CD1c-positive myeloid dendritic cell (primary cell): Measurements from ENCODE around the gene CDC42EP5.
A peak's percentile ranks its signal among the peaks of the same experiment; 100 is the strongest.

Experiments used
- DNase-seq: peaks from one replicate; pipeline ENCODE4 v3.0.0-alpha.2; 2016; ENCODE audit errors: extremely low spot score

The CDC42EP5 gene

GRCh38 chr19:54462655-54463530 is 10.2 kb downstream of the CDC42EP5 start:
- DNase-seq, result peak; percentile 85

DNA sequence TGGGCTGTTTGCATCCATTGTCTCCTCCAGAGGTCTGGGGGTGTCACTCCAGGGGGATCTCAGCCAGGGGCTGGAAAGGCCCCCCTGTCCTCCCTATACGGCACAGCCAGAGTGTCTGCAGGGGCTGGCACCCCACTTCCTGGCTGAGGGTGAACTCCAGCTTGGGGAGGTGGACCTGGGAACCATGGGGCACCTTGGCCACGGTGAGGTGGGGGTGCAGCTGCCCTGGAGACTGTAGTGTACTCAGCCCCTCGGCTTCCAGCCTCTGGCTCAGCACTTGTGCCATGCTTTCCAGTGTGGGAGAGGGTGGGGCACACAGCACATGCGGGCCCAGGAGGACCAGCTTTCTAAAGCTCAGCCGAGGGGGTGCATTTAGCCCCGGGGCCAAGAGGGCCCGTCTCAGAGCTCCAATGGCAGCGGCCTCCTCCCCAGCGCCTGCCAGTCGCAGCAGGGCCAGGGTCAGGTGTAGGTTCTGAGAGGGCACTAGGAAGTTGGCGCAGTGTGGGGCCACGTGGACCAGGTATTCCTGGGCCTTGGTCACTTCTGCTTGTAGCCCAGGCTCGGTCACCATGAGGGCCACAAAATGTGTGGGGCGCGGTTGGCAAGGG is 10.9 kb downstream of the CDC42EP5 start:
- DNase-seq, result no peak

- DNase-seq, result no peak
Measured at GRCh38 chr19:54461613-54462012, 11.5 kb downstream of the CDC42EP5 start.

GRCh38 chr19:54461210-54461609 is 11.9 kb downstream of the CDC42EP5 start:
- no peak for DNase-seq

DNA sequence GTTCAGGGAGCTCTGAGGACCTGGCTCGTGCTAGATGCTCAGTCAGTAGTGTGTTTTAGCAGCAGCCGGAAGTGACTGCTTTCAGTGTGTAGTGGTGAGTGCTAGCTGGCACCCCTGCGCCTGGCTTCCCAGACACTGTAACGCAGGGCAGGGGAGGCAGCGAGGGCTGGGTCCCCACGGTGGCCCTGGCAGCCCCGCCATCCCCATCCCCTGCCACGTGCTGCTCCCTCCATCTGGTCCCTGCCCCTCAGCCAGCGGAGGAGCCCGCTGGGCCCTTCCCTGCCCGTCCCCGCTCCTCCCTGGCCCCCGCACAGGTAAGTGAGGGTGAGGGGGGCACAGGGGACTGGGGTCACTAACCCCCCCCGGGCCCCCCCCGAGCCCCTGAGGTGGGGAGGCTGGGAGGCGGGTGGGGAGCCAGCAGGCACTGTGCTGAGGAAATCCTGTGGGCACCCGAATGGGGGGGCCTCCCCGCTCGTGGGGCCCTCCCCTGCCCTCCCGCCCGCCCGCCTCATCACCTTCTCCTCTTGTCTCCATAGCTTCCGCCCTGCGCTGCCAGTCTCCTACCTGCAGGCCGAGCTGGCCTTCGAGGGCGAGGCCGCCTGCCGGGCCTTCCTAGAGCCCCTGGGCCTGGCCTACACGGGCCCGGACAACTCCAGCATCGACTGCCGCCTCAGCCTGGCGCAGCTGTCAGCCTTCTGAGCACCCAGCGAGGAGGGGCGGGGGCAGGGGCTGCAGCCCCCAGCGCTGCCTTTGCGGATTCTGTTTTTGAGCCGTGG is 12.7 kb downstream of the CDC42EP5 start:
- no peak for DNase-seq

DNA sequence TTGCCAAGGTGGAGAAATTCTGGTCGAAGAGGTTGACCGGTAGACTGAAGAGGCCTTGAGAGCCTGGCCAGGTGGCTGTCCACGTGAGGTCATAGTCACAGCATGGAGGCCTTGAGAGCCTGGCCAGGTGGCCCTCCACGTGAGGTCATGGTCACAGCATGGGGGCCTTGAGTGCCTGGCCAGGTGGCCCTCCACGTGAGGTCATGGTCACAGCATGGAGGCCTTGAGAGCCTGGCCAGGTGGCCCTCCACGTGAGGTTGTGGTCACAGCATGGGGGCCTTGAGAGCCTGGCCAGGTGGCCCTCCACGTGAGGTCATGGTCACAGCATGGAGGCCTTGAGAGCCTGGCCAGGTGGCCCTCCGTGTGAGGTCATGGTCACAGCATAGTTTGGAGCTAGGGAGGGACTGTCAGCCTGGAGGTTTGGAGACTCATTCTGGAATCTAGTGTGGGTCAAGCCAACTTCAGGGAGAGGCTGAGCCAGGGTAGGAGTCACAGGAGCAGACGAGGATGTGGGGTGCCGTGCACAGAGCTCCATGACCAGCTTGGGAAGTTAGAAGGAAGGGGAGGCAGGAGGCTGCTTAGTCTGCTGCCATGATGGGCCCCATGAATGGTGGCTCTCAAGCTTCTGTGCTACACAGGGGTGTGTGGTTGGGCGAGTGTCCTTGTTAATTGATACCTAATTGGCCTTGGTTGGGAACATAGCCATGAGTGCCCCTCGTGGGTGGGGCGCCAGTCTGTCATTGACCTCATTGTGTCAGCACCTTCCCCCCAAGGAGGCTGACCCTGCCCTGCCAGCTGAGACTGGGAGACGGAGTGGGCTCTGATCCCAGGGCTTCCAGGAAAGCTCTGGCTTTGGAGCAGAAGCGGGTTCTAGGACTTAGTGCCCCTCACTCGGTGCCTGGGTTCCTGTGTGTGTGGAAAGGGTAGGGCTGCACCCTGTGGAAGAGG is 13.5 kb downstream of the CDC42EP5 start:
- no peak for DNase-seq

DNA sequence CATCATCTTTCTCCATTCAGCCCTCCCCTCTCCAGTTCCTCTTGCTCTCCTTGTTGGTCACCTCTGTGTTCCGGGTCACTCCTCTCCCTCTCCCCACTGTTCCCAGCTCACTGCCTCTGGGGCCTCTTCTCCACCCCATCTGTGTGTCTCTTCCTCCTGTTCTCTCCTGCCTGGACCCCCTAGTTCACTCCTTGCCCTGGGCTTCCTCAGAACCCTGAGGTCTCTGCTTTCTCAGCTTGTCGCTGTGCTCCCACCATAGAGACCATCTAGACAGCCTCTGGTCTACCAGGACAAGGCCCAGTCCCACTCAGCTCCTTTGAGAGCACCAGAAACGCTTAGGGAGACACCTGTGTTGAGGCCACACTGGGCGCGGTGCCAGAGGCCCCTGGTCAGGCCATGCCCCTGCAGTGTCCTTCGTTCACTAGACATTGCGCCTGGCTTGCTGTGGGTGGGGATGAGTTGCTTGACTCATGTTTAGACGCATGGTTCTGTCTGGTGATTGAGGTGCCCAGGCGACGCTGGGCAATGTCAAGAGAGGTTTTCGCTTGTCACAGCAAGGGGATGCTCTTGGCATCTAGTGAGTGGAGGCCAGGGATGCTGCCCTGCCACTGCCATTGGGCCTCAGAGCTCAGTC is 14.3 kb downstream of the CDC42EP5 start:
- DNase-seq, result no peak

GRCh38 chr19:54457773-54458647 is 15.1 kb downstream of the CDC42EP5 start:
- DNase-seq, result no peak

DNA sequence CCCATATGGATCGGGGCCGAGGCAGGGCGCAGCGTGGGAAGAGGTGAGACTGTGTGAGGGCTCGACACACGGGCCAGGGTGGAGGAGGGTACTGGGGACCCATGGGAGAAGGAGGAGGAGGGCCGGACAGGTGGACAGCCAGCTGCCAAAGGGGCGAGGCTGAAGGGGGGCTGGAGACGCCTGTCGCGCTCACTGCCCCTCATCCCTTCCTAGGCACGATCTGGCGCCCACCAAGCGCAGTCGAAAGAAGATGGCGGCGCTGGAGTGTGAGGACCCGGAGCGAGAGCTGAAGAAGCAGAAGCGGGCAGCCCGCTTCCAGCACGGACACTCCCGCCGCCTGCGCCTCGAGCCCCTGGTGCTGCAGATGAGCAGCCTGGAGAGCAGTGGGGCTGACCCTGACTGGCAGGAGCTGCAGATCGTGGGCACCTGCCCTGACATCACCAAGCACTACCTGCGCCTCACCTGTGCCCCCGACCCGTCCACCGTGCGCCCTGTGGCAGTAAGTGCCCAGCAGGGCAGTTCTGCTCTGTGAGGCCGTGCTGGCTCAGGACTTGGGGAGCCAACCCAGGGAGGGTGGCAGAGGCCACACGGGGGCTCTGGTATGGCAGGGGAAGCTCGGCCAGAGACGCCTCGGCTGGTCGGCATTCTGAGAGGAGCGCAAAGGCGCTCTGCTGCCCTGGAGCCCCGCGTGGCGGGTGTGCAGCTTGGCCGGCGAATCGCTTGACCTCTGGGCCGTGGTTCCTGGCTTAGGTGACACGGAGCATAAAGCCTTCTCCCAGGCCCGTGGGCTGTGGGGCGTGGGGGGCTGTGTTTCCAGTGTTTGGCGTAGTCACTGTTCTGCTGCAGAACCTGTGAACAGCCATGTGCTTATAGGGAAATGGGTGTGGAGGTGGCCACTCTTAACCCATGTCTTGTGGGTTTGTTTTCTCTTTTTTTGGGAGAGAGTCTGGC is 16.4 kb downstream of the CDC42EP5 start:
- DNase-seq, result no peak

DNA sequence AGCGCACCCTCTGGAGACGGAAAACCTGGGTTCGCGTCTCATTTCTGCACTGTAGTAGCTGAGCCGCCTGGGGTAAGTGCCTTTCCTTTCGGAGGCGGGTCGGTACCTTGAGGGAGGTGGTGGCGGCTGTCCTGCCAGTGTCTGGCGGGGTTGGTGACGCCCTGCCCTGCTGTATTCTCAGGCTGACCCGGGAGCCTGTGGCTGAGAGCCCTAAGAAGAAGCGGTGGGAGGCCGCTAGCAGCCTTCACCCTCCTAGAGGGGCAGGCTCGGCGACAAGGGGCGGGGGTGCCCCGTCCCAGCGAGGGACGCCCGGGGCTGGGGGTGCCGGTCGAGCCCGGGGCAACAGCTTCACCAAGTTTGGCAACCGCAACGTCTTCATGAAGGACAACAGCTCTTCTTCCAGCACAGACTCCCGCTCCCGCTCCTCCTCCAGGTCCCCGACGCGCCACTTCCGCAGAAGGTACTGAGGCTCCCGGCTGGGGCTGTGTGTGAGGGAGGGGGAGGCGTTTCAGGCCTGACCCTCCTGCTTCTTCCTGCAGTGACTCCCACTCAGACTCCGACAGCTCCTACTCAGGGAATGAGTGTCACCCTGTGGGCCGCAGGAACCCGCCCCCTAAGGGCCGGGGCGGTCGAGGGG is 17.2 kb downstream of the CDC42EP5 start:
- DNase-seq, result no peak

GRCh38 chr19:54454781-54455675 is 18.1 kb downstream of the CDC42EP5 start:
- no peak for DNase-seq

DNA sequence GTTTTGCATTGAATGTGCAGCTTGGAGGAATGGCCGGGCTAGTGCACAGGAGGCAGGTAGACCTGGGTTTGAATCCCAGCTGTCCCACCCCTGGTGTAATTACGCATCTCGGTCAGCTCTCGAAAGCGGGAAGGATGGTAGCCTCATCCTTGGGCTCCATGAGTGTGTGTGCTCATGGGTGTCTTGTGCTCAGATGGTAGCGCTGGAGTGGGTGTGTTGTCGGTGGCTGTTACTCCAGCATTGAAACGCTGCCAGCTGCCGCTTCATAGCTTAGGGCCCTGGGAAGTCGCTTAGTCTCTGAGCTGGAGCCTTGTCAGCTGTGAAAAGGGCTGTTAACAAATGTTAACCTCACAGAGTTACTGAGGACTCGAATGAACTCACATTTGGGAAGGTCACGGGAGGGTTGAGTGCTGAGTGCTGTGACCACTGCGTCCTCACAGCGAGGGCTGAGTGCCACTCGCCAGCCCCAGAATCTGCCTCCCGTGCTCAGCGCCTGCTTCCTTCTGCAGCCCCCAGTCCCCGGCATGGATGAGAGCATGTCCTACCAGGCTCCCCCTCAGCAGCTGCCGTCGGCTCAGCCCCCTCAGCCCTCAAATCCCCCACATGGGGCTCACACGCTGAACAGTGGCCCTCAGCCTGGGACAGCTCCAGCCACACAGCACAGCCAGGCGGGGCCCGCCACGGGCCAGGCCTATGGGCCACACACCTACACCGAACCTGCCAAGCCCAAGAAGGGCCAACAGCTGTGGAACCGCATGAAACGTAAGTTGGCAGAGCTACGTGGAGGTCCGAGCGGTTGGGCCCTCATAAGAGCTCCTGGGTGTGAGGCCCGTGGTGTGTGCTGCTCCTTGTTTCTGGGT is 18.9 kb downstream of the CDC42EP5 start:
- no peak for DNase-seq

DNA sequence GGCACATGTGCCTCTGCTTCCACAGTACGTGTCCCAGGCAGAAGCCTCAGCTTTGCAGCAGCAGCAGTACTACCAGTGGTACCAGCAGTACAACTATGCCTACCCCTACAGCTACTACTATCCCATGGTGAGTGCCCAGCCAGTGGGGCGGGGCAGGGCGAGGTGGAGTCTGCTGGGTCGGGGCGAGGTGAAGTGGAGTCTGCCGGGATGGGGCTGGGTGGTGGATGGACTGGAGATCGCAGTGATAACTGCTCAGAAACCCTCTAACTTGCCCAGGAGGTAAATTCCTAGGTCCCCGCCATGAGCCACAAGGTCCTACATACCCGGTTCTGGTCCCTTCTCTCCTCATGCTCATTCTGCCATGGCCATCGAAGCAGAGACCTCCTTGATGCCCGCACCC is 20.5 kb downstream of the CDC42EP5 start:
- DNase-seq, result no peak

GRCh38 chr19:54451997-54452396 is 21.1 kb downstream of the CDC42EP5 start:
- DNase-seq, result no peak

DNA sequence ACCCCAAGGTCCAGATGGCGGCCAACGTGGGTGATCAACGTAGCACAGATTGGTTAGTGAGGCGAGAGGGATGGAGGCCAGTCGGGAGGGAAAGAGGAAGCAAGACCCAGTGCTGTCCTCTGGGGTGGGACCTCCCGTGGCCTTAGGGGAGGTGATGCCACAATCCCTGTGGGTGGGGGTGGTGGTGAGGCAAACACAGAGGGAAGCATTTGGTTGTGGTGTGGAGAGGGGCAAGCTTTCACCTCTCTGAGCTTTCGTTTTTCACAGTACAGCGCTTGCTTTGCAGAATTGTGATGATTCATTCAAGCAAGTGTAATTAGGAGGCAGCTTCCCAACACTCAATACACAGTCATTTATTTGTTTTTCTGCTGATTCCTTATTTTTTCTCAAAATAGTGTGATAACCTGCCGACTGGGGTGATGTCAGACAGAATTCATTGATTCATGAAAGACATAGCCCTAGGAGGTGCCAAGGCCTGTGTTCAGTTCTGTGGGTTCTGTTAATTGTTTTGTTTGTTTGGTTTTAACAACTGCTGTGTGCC is 21.7 kb downstream of the CDC42EP5 start:
- DNase-seq, result peak; percentile 86

DNA sequence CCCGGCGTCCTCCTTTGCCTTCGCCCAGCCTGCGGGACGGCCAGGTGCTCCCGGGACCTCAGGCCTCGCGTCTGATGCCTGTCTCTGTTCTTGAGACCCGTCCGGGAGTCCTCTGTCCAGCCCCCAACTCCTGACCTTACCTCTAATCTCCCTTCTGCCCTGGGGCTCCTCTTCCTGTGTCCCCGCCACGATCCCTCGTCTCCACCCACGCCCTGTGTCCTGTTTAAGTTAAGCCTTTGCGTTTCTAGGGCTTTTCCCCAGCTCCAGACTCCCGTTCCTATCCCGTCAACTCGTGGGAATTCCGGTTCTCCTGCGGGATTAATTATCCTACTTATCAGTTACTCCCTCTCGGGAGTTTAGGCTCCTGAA is 23.4 kb downstream of the CDC42EP5 start:
- DNase-seq, result peak; percentile 39
